BE2C (cell line): ENCODE results near the gene DPAGT1.
"Not testable (repeated sequence)": the region's sequence is repeated elsewhere in the genome, so short reads cannot be mapped to it uniquely, and the experiment has no call there.

Experiments
- DNase-seq: peaks from one replicate; pipeline ENCODE4 v3.0.0-alpha.2; 2020
- H3K27me3 ChIP-seq: fragments of 250-450 bp; sonication (Bioruptor Pico); 2 replicates; pipeline ENCODE4 v1.5.1; 2020; ENCODE audit warnings: mild to moderate bottlenecking
- H3K36me3 ChIP-seq: fragments of 250-450 bp; sonication (Bioruptor Pico); 2 replicates; pipeline ENCODE4 v1.5.1; 2020; ENCODE audit warnings: mild to moderate bottlenecking
- H3K4me1 ChIP-seq: fragments of 250-450 bp; sonication (Bioruptor Pico); 2 replicates; pipeline ENCODE4 v1.5.1; 2020
- H3K4me3 ChIP-seq: 2 replicates; pipeline ENCODE4 v1.5.1; 2011; ENCODE audit warnings: low read depth, low read length
- H3K9me3 ChIP-seq: fragments of 250-450 bp; sonication (Bioruptor Pico); 2 replicates; pipeline ENCODE4 v1.5.1; 2020
- CTCF ChIP-seq: IDR thresholded peaks from 2 replicates; pipeline ENCODE4 v1.5.1; 2012; ENCODE audit warnings: mild to moderate bottlenecking, low read depth, low read length

Gene DPAGT1

GRCh38 chr11:119107538-119108145 lies 6.0 kb upstream of the DPAGT1 start:
- no peak for DNase-seq
- peak overlapping the region; percentile 75 for H3K4me3 ChIP-seq
- TF ChIP-seq CTCF, result no peak
- peaks cover 17% of the 10 kb centered on the region for H3K36me3 ChIP-seq
- H3K4me1 ChIP-seq, result peaks cover 12% of the 10 kb centered on the region
- no peaks in the 10 kb centered on the region for H3K9me3 ChIP-seq
- no peaks in the 10 kb centered on the region for H3K27me3 ChIP-seq

GRCh38 chr11:119106564-119107537 lies 5.2 kb upstream of the DPAGT1 start, which contains the start of gene C2CD2L:
Gene C2CD2L, plus strand, starts transcription at chr11:119107344. Its CDS starts 398 bp downstream, at chr11:119107742.
- no peaks in the 10 kb centered on the region for H3K27me3 ChIP-seq
- DNase-seq, result peak; percentile 90
- TF ChIP-seq CTCF, result no peak
- H3K4me3 ChIP-seq, result peak within 1 kb of the TSS; percentile 75
- H3K4me1 ChIP-seq, result peaks cover 12% of the 10 kb centered on the region
- H3K9me3 ChIP-seq, result no peaks in the 10 kb centered on the region
- peaks cover 12% of the 10 kb centered on the region for H3K36me3 ChIP-seq

GRCh38 chr11:119103793-119104192 lies 2.1 kb upstream of the DPAGT1 start:
- H3K4me1 ChIP-seq, result peaks cover 11% of the 10 kb centered on the region
- peak; percentile 41 for TF ChIP-seq CTCF
- no peaks in the 10 kb centered on the region for H3K9me3 ChIP-seq
- H3K36me3 ChIP-seq, result no peaks in the 10 kb centered on the region
- no peak for DNase-seq
- H3K4me3 ChIP-seq, result no peak overlapping the region
- no peaks in the 10 kb centered on the region for H3K27me3 ChIP-seq

GRCh38 chr11:119103161-119103664 lies 1.6 kb upstream of the DPAGT1 start:
- peak overlapping the region; percentile 97 for H3K4me3 ChIP-seq

GRCh38 chr11:119100994-119101758 lies 477 bp downstream of the DPAGT1 start:
- no peak for DNase-seq
- TF ChIP-seq CTCF, result no peak
- Histone ChIP-seq H3K27me3 (no peaks in the 10 kb centered on the region), H3K9me3 (no peaks in the 10 kb centered on the region), H3K36me3 (peaks cover 18% of the 10 kb centered on the region), H3K4me1 (peaks cover under 1% of the 10 kb centered on the region), H3K4me3 (peak overlapping the region; percentile 97)

More at GRCh38 chr11:119103161-119103664, 1.6 kb upstream of the DPAGT1 start:
- not testable (repeated sequence) for DNase-seq, H3K4me1 ChIP-seq, H3K27me3 ChIP-seq, H3K36me3 ChIP-seq, H3K9me3 ChIP-seq

- peak; percentile 70 for TF ChIP-seq CTCF
- DNase-seq, result peak; percentile 41
- Histone ChIP-seq H3K27me3 (no peaks in the 10 kb centered on the region), H3K9me3 (no peaks in the 10 kb centered on the region), H3K4me1 (peaks cover 4% of the 10 kb centered on the region; the same call in 1 of the 2 replicates), H3K36me3 (peaks cover 18% of the 10 kb centered on the region), H3K4me3 (peak overlapping the region; percentile 97)
Measured at GRCh38 chr11:119100246-119100970, 1.2 kb downstream of the DPAGT1 start.
